IPS DF 6.9 (cell line): Measurements from ENCODE around the gene SENP1.

ENCODE experiments used
- DNase-seq: peaks from one replicate; pipeline ENCODE4 v3.0.0-alpha.2; 2013; ENCODE audit warnings: low read depth, low spot score
- H3K27ac ChIP-seq: one replicate; pipeline ENCODE4 v1.5.1; 2013; ENCODE audit warnings: low read length, control low read depth
- H3K27me3 ChIP-seq: 2 replicates; pipeline ENCODE4 v1.6.1; 2013; ENCODE audit warnings: mild to moderate bottlenecking, low read length; ENCODE audit not compliant: control insufficient read depth, insufficient read depth
- H3K36me3 ChIP-seq: 2 replicates; pipeline ENCODE4 v1.6.1; 2013; ENCODE audit warnings: low read length; ENCODE audit not compliant: control insufficient read depth, insufficient read depth
- H3K4me1 ChIP-seq: 2 replicates; pipeline ENCODE4 v1.6.1; 2013; ENCODE audit warnings: low read length; ENCODE audit not compliant: control insufficient read depth, insufficient read depth
- H3K4me3 ChIP-seq: 2 replicates; pipeline ENCODE4 v1.5.1; 2013; ENCODE audit warnings: mild to moderate bottlenecking, low read length
- H3K9me3 ChIP-seq: 2 replicates; pipeline ENCODE4 v1.6.1; 2013; ENCODE audit warnings: low read length, inconsistent platforms; ENCODE audit not compliant: control insufficient read depth, insufficient read depth
- WGBS: extraction: QIAGEN DNeasy Blood & Tissue Kit; methylation state at CpG from one replicate; pipeline ENCODE4 v1.1.7; 2013; ENCODE audit warnings: mixed read lengths, missing lambda C conversion rate; ENCODE audit not compliant: insufficient read length, insufficient coverage; 5-methylcytosine and 5-hydroxymethylcytosine counted together

SENP1 gene

DNA sequence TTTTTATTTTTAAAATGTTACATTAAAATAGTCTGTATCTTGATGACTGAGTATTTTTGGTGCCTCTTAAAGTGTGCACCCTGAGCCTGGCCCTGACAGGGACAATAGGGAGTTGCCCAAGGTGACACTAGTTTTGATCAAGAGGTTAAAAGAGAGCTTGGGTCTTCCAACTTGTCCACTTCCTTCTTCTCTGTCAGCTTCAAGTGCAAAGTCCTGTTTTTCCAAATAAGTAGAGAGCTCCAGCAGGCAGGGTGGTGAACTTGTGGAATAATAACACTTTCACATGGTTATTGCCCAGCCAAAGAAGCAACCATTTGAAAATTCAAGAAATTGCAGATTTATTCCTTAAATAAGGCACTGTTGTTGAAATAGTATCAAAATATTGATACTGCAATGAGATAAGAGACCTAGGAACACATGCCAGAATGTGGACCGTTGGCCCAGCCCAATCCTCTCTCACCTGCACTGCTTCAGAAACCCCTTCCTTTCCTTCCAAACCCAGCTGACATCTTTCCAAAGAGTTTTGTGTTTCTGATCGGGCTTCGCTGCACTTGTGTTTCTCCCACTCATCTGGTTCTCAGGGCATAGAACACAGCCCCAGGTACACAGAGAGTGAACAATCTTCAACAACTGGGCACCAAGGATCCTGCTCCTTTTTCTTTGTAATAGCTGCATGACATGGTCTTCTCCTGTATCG lies 87.8 kb downstream of the SENP1 start:
- H3K27me3 ChIP-seq: peaks cover 78% of the 10 kb centered on the region
- no peaks in the 10 kb centered on the region for H3K36me3 ChIP-seq
- WGBS: no CpG with 5 or more reads among the region's 4 CpGs
- no peak for DNase-seq
- no peak overlapping the region for H3K27ac ChIP-seq
- no peaks in the 10 kb centered on the region for H3K9me3 ChIP-seq
- H3K4me1 ChIP-seq: no peaks in the 10 kb centered on the region
- no peak overlapping the region for H3K4me3 ChIP-seq

DNA sequence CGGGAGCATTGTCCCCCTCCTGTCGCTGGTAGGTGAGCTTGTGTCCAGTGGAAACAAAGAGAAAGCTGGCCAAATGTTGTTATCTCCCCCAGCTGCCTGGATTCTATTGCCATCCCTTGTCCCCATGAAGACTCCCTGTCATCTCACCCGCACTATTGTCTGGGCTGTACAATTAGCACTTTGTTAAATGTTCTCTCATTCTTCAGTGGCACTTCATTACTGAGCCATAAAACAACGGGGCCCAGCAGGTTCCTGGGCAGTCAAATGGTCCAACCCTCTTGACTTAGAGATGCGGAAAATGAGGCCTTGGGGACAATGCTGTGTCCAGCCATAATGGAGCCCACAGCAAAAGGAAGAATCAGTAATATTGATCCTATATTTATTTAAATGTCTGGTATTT lies 88.4 kb downstream of the SENP1 start:
- H3K27me3 ChIP-seq: peaks cover 75% of the 10 kb centered on the region
- H3K4me3 ChIP-seq: no peak overlapping the region
- H3K4me1 ChIP-seq: no peaks in the 10 kb centered on the region
- no peaks in the 10 kb centered on the region for H3K36me3 ChIP-seq
- H3K27ac ChIP-seq: no peak overlapping the region
- WGBS: no CpG with 5 or more reads among the region's 5 CpGs
- H3K9me3 ChIP-seq: no peaks in the 10 kb centered on the region
- DNase-seq: no peak

DNA sequence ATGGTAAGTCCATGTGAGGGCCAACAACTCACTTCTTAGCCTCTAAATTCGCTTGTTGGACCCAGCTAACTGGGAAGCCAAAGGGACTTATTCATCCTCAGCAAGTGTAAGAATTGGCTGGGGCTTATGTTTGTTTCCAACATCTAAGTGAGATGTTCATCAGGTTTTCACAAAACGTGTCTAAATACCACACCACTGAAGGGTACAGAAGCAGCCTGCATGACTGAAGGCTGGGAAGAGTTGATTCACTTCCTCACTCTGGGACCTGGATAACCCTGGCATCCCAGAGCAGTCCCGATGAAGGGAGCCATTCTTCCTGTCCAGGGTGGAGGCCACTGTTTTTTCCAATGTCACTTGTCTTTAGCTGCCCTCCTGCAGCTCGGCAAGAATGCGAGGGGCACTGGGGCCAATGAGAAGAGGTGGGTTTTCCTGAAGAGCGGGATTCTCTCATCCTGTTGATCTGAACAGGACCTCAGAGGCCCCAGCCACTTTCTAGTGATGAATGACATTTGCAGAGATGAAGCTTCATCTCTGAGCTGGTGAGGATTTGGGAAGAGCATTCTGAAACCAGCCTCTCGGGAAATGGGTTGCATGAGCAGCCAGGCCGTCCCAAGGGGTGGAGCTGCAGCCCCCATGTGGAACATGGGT lies 89.4 kb downstream of the SENP1 start:
- H3K9me3 ChIP-seq: no peaks in the 10 kb centered on the region
- no CpG with 5 or more reads among the region's 8 CpGs for WGBS
- no peak overlapping the region for H3K27ac ChIP-seq
- no peak overlapping the region for H3K4me3 ChIP-seq
- no peaks in the 10 kb centered on the region for H3K4me1 ChIP-seq
- peaks cover 78% of the 10 kb centered on the region for H3K27me3 ChIP-seq
- H3K36me3 ChIP-seq: no peaks in the 10 kb centered on the region
- no peak for DNase-seq

DNA sequence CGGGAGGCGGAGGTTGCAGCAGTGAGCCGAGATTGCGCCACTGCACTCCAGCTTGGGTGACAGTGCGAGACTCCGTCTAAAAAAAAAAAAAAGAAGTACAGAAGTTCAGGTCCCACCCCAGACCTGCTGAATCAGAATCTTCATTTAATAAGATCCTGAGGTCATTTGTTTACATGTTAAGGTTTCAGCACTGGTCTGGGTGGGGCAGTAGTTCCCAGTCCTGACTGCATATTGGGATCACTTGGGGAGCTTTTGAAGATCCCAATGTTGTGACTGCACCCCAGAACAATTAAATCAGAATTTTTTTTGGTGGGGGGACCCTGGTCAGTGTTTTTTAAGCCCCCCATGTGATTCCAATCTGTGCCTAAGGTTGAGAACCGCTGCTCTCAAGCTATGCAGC lies 89.9 kb downstream of the SENP1 start:
- H3K4me3 ChIP-seq: no peak overlapping the region
- no peaks in the 10 kb centered on the region for H3K36me3 ChIP-seq
- no peak for DNase-seq
- H3K27me3 ChIP-seq: peaks cover 80% of the 10 kb centered on the region
- H3K27ac ChIP-seq: no peak overlapping the region
- H3K9me3 ChIP-seq: no peaks in the 10 kb centered on the region
- no peaks in the 10 kb centered on the region for H3K4me1 ChIP-seq
- no CpG with 5 or more reads among the region's 7 CpGs for WGBS

DNA sequence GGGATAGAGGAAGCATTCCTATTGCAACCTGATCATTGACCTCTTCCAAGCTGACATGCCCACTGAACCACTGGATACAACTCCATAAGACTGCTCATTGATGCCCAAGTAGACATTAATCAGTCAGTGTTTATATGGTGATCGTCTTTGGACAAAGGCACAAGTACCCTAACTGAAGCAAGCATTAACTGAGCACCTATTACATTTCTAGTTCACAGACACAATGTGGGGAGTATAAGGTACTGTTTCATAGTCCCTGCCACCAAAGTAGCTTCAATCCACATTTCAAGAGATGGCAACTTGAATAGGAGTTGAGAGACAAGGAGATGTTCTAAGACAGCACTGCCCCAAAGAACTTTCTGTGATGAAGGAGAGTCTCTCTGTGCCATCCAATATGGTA lies 90.8 kb downstream of the SENP1 start:
- no peak for DNase-seq
- H3K27me3 ChIP-seq: peaks cover 85% of the 10 kb centered on the region
- no peak overlapping the region for H3K4me3 ChIP-seq
- H3K27ac ChIP-seq: no peak overlapping the region
- H3K9me3 ChIP-seq: no peaks in the 10 kb centered on the region
- no peaks in the 10 kb centered on the region for H3K4me1 ChIP-seq
- H3K36me3 ChIP-seq: no peaks in the 10 kb centered on the region
- WGBS: no CpG with 5 or more reads among the region's 1 CpG

DNA sequence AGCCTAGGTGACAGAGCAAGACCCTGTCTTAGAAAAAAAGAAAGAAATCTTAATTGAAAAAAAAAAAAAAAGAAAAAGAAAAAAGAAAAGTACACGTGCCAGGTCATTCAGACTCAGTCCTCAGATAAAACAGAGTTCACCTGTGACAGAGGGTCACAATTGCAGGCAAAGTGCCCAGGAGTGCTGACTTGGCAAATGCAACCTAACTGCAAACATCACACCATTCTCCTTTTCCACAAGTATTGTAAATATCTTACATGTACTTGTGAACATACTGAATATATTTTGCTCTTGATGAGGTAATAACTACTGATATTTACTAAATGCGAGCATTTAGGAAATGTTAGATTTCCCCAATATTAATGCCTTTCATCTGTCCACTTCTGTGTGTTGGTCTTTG lies 92.6 kb downstream of the SENP1 start:
- H3K27ac ChIP-seq: no peak overlapping the region
- no peaks in the 10 kb centered on the region for H3K4me1 ChIP-seq
- no peaks in the 10 kb centered on the region for H3K36me3 ChIP-seq
- H3K4me3 ChIP-seq: no peak overlapping the region
- no peaks in the 10 kb centered on the region for H3K9me3 ChIP-seq
- no CpG with 5 or more reads among the region's 2 CpGs for WGBS
- H3K27me3 ChIP-seq: peaks cover 87% of the 10 kb centered on the region
- DNase-seq: no peak

DNA sequence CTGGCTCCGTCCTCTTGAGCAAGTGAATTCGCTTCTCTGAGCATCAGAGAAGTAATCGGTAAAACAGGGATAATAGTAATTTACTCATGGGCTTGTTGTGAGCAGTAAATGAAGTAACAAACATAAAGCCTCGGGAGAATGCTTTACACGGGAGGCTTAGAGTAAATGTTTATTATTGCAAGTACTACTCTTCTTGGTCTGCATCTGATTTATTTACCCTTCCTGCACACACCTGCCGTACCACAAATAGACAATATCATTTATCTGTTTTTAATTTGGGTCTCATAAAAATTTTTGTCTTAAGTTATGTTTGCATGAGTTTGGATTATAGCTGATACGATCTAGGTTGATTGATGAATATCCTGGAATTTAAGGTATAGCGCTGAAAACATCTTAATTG lies 93.8 kb downstream of the SENP1 start:
- Histone ChIP-seq H3K4me3 (no peak overlapping the region), H3K27ac (no peak overlapping the region), H3K27me3 (peaks cover 85% of the 10 kb centered on the region), H3K36me3 (no peaks in the 10 kb centered on the region), H3K4me1 (no peaks in the 10 kb centered on the region), H3K9me3 (no peaks in the 10 kb centered on the region)
- no peak for DNase-seq
- no CpG with 5 or more reads among the region's 8 CpGs for WGBS

DNA sequence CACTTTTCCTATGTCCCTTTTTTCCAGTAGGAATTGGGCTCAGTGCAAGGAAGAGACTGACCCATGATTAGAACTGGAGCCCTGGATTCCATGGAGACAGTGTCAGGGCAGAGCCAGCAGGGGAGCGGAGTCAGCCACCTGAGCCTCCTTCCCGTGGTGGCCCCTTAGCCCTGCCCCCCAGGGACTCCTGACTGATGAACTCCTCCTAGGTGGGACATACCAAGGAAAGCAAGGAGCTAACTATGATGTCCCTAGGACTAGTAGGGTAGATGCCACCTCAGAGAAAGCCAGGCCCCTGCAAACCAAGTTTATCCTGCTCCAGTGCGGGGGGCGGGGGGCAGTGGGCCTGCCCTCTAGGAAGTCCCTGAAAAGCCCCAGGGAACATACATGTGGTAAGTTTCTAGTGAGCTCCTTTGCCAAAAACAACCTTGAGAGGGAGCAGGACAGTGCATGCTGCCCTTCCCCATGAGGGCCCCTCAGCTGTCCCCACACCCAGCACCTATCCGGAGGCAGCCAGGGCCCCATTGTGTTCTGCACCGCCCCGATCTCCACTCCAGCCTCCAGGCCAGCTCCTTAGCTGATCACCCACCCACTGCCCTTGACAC lies 95.4 kb downstream of the SENP1 start:
- H3K9me3 ChIP-seq: no peaks in the 10 kb centered on the region
- H3K4me3 ChIP-seq: no peak overlapping the region
- no peaks in the 10 kb centered on the region for H3K36me3 ChIP-seq
- H3K27me3 ChIP-seq: peaks cover 84% of the 10 kb centered on the region
- no peaks in the 10 kb centered on the region; the same call in 1 of the 2 replicates for H3K4me1 ChIP-seq
- DNase-seq: no peak
- no peak overlapping the region for H3K27ac ChIP-seq
- no CpG with 5 or more reads among the region's 7 CpGs for WGBS

DNA sequence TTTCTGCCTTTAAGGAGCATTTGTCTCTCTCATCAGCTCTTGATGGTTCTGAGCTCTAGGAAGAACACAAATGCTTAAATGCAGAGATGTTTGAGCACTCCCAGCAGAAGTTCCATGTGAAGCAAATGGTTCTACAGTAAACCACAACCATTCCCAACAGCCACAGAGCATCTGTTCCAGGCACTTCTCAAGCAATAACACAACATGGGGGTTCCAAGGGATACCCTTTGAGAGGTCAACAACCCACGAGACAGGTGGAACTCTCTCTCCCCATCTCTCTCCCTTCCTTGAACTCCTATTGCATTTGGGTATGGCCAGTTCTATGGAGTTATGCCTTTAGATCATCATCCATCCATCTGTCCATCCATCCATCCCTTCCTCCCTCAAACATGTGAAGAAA lies 96.4 kb downstream of the SENP1 start:
- WGBS: no CpG with 5 or more reads among the region's 1 CpG
- H3K27ac ChIP-seq: no peak overlapping the region
- no peak for DNase-seq
- no peaks in the 10 kb centered on the region for H3K36me3 ChIP-seq
- no peak overlapping the region for H3K4me3 ChIP-seq
- peaks cover 82% of the 10 kb centered on the region for H3K27me3 ChIP-seq
- no peaks in the 10 kb centered on the region; the same call in 1 of the 2 replicates for H3K4me1 ChIP-seq
- H3K9me3 ChIP-seq: no peaks in the 10 kb centered on the region

DNA sequence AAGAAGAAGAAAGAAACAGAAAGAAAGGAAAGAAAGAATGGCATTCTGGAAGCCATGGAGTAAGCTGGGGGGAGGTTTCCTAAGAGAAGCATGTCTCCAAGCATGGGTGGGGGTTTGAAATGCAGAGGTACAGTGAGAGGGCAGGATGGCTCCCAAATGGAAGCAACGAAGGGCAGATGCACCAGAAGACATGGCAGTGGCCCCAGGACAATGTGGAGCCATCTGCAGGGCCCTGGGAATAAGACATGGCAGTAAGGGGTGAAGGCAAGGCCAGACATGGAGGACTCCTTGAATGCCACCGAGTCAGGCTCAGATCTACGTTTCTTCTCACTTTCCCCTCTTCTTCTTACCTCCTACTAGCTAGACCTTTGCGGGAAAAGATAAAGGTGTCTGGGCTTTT lies 96.9 kb downstream of the SENP1 start:
- Histone ChIP-seq H3K27ac (no peak overlapping the region), H3K36me3 (no peaks in the 10 kb centered on the region), H3K27me3 (peaks cover 79% of the 10 kb centered on the region), H3K4me1 (peaks cover 1% of the 10 kb centered on the region; the same call in 1 of the 2 replicates), H3K4me3 (no peak overlapping the region), H3K9me3 (no peaks in the 10 kb centered on the region)
- DNase-seq: no peak
- no CpG with 5 or more reads among the region's 4 CpGs for WGBS
